SU-DHL-6 (cell line): ENCODE results near the gene FOSL2.

ENCODE experiments used
- H2AFZ ChIP-seq: fragments of 200-600 bp; sonication (generic); 2 replicates; pipeline ENCODE4 v1.6.1; 2014; ENCODE audit warnings: low read depth, mild to moderate bottlenecking, moderate library complexity, mixed read lengths, antibody characterized with exemption, low read length; ENCODE audit not compliant: severe bottlenecking
- H3F3A ChIP-seq: fragments of 200-600 bp; shearing (Covaris generic); 2 replicates; pipeline ENCODE4 v1.6.0; 2016; ENCODE audit warnings: antibody characterized with exemption, mild to moderate bottlenecking; ENCODE audit not compliant: insufficient read depth
- H3K27ac ChIP-seq: fragments of 200-600 bp; sonication (generic); 2 replicates; pipeline ENCODE4 v1.5.1; 2016; ENCODE audit warnings: low read depth, mild to moderate bottlenecking, low read length, moderate library complexity, mixed read lengths
- H3K27me3 ChIP-seq: fragments of 200-600 bp; sonication (generic), shearing (Covaris generic); 2 replicates; pipeline ENCODE4 v1.6.0; 2014; ENCODE audit warnings: mild to moderate bottlenecking, low read length
- H3K36me3 ChIP-seq: fragments of 200-600 bp; sonication (generic); 2 replicates; pipeline ENCODE4 v1.6.1; 2014; ENCODE audit warnings: mild to moderate bottlenecking, low read length, mixed read lengths
- H3K4me2 ChIP-seq: fragments of 300-600, 200-600 bp; shearing (Covaris generic), sonication (generic); 2 replicates; pipeline ENCODE4 v1.6.0; 2014; ENCODE audit warnings: low read length, low read depth, mild to moderate bottlenecking; ENCODE audit not compliant: poor library complexity, severe bottlenecking
- H3K4me3 ChIP-seq: fragments of 200-600 bp; sonication (generic); 2 replicates; pipeline ENCODE4 v1.5.1; 2014; ENCODE audit warnings: antibody characterized with exemption, low read length, mild to moderate bottlenecking, mixed read lengths; ENCODE audit not compliant: insufficient read depth, poor library complexity, severe bottlenecking
- H3K79me2 ChIP-seq: fragments of 200-600 bp; sonication (generic); 2 replicates; pipeline ENCODE4 v1.6.1; 2014; ENCODE audit warnings: mild to moderate bottlenecking, low read length, moderate library complexity; ENCODE audit not compliant: insufficient read depth
- H3K9ac ChIP-seq: fragments of 200-600 bp; sonication (generic); 2 replicates; pipeline ENCODE4 v1.7.0; 2014; ENCODE audit warnings: mild to moderate bottlenecking, low read length
- H3K9me2 ChIP-seq: fragments of 200-600 bp; sonication (generic); replicated peaks from 2 replicates; pipeline ENCODE4 v1.6.1; 2014; ENCODE audit warnings: low read length; ENCODE audit not compliant: insufficient read depth
- H3K9me3 ChIP-seq: fragments of 200-600 bp; sonication (generic); 2 replicates; pipeline ENCODE4 v1.6.1; 2014; ENCODE audit warnings: low read length, mixed read lengths; ENCODE audit not compliant: insufficient read depth
- H4K20me1 ChIP-seq: fragments of 200-600 bp; sonication (generic); 2 replicates; pipeline ENCODE4 v1.6.1; 2014; ENCODE audit warnings: low read depth, mild to moderate bottlenecking, antibody characterized with exemption, low read length, moderate library complexity, mixed read lengths
- EZH2phosphoT487 ChIP-seq: fragments of 200-600 bp; sonication (generic), shearing (Covaris generic); conservative IDR thresholded peaks from 2 replicates; pipeline ENCODE4 v1.6.1; 2018; ENCODE audit warnings: mild to moderate bottlenecking, antibody characterized with exemption, low read length, moderate library complexity, mixed read lengths
- TF ChIP-seq, protein P1 (sequence below): fragments of 200-600 bp; sonication (generic); IDR thresholded peaks from one replicate; pipeline ENCODE4 v1.5.1; 2017; ENCODE audit warnings: antibody characterized with exemption, mild to moderate bottlenecking, low read length, moderate library complexity; ENCODE audit not compliant: insufficient read depth, poor library complexity, severe bottlenecking

FOSL2 gene

DNA sequence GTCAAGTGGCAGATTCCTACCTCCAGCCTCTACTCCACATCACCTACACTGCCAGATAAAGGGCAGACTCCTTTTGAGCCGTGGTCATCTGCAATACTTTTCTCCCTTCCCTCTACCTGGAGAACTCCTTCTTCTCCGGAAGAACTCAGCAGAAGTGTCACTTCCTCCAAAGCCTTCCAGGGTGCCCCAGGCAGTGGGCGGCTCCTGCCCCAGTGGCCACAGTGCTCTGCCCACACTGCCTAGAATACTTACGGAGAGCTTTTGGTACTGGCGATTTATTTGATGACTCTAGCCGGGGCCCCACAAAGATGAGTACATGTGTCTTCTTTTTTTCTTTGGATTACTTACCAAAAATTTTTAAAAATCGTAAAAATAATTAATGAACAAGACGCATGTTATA, 39.7 kb downstream of the FOSL2 start:
- Histone ChIP-seq H3K9me3 (no peaks in the 10 kb centered on the region), H3K36me3 (no peaks in the 10 kb centered on the region), H3K9ac (no peak overlapping the region), H3K27me3 (no peaks in the 10 kb centered on the region), H2AFZ (no peak overlapping the region), H3K27ac (no peak overlapping the region), H3K4me2 (no peak overlapping the region), H3K79me2 (no peaks in the 10 kb centered on the region), H3K4me3 (no peak overlapping the region), H4K20me1 (no peaks in the 10 kb centered on the region), H3K9me2 (no peaks in the 10 kb centered on the region), H3F3A (no peaks in the 10 kb centered on the region)
- TF ChIP-seq, protein P1, sequence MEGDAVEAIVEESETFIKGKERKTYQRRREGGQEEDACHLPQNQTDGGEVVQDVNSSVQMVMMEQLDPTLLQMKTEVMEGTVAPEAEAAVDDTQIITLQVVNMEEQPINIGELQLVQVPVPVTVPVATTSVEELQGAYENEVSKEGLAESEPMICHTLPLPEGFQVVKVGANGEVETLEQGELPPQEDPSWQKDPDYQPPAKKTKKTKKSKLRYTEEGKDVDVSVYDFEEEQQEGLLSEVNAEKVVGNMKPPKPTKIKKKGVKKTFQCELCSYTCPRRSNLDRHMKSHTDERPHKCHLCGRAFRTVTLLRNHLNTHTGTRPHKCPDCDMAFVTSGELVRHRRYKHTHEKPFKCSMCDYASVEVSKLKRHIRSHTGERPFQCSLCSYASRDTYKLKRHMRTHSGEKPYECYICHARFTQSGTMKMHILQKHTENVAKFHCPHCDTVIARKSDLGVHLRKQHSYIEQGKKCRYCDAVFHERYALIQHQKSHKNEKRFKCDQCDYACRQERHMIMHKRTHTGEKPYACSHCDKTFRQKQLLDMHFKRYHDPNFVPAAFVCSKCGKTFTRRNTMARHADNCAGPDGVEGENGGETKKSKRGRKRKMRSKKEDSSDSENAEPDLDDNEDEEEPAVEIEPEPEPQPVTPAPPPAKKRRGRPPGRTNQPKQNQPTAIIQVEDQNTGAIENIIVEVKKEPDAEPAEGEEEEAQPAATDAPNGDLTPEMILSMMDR: no peak
- no peak for TF ChIP-seq EZH2phosphoT487

DNA sequence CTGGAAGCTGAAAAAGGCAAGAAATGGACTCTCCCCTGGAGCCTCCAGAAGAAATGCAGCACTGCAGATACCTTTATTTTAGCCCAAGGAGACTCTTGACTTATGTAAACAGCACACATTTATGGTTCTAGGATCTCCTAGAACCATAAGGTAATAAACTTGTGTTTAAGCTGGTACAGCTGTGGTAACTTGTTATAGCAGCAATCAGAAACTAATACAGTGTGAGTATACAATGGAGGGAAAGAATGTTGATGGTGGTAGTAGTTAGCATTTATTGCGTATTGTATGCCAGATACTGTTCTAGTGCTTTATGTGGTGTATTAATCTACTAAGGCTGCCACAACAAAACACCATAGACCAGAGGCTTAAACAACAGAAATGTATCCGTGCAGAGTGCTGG, 40.6 kb downstream of the FOSL2 start:
- Histone ChIP-seq H3K27ac (no peak overlapping the region), H3K9me2 (no peaks in the 10 kb centered on the region), H3K9me3 (no peaks in the 10 kb centered on the region), H3K9ac (no peak overlapping the region), H3K4me3 (no peak overlapping the region), H2AFZ (no peak overlapping the region), H3K79me2 (no peaks in the 10 kb centered on the region), H3K36me3 (no peaks in the 10 kb centered on the region), H3F3A (no peaks in the 10 kb centered on the region), H4K20me1 (no peaks in the 10 kb centered on the region), H3K27me3 (no peaks in the 10 kb centered on the region), H3K4me2 (no peak overlapping the region)
- TF ChIP-seq, protein P1: no peak
- TF ChIP-seq EZH2phosphoT487: no peak

DNA sequence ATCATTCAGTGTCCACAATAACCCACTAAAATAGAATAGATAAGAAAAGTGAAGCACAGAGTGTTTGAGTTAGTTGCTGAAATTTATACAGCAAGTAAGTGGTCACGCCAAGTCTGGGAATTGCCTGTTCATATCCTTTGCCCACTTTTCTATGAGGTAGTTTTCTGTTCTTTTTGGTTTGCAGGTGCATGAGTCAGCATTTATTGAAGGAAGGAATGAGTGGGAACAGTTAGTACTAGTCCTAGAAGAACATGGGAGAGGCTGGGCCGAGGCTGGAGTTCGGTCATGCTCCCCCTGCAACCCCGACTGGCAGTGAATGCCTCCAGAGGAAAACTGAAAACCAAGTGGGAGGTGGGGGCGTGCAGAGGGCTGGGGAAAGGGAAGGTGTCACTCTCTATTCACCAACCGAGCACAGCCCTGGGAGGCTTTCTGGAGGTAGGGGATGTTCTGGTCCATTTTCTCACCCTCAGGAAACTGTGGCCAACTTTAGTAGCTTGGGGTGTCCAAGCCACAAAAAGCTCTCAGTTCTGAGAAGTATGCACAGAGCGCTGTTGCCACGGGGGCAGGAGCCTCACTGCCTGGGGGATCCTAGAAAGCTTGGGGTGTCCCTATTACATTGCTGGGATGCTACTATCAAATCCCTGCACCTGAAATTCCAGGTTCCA, 41.4 kb downstream of the FOSL2 start:
- Histone ChIP-seq H3K27me3 (no peaks in the 10 kb centered on the region), H3K4me3 (no peak overlapping the region), H3K9ac (no peak overlapping the region), H4K20me1 (no peaks in the 10 kb centered on the region), H3K9me3 (no peaks in the 10 kb centered on the region), H3F3A (no peaks in the 10 kb centered on the region), H3K9me2 (no peaks in the 10 kb centered on the region), H3K27ac (no peak overlapping the region), H3K36me3 (no peaks in the 10 kb centered on the region), H3K79me2 (no peaks in the 10 kb centered on the region), H2AFZ (no peak overlapping the region), H3K4me2 (no peak overlapping the region)
- TF ChIP-seq EZH2phosphoT487: no peak
- TF ChIP-seq, protein P1: no peak
